ENCODE data around the gene ARCN1. TPM values are rescaled to one million over a fixed set of nuclear protein-coding genes. Genes with fewer than 3 reads are reported as not detected.

The ARCN1 gene
- total RNA-seq, 1 donor from 2014 or later: 99.4 TPM

- peaks cover 35% of the 10 kb centered on the region for H3K4me1 ChIP-seq
- H3K9me3 ChIP-seq (replicated peaks): no peaks in the 10 kb centered on the region
- no peak for DNase-seq
- no peak within 1 kb of the TSS for H3K27ac ChIP-seq (replicated peaks)
- H3K27me3 ChIP-seq (ENCODE audit: low read depth): no peaks in the 10 kb centered on the region
- TF ChIP-seq CTCF (IDR thresholded peaks at IDR 0.05; ENCODE audit: borderline replicate concordance): no peak
- H3K36me3 ChIP-seq: peaks cover 31% of the 10 kb centered on the region
- intact Hi-C loops (cut with micrococcal nuclease): no loop called here
- no peak within 1 kb of the TSS for H3K4me3 ChIP-seq
These were observed 45.1 kb upstream of the ARCN1 start, which contains the start of gene TTC36 for GRCh38 chr11:118527109-118527508. TSS of gene TTC36 (plus strand) at chr11:118527474. CDS start at chr11:118527495, 21 bp downstream.

GRCh38 chr11:118528511-118528910 lies 43.7 kb upstream of the ARCN1 start:
- no peak for TF ChIP-seq CTCF (IDR thresholded peaks at IDR 0.05; ENCODE audit: borderline replicate concordance)
- Histone ChIP-seq H3K27me3 (ENCODE audit: low read depth) (no peaks in the 10 kb centered on the region), H3K9me3 (replicated peaks) (no peaks in the 10 kb centered on the region), H3K27ac (replicated peaks) (no peak overlapping the region), H3K4me1 (peaks cover 28% of the 10 kb centered on the region), H3K36me3 (peaks cover 18% of the 10 kb centered on the region), H3K4me3 (no peak overlapping the region)
- DNase-seq: no peak
- intact Hi-C loops (cut with micrococcal nuclease): no loop called here

GRCh38 chr11:118529584-118530175 lies 42.5 kb upstream of the ARCN1 start:
- DNase-seq: no peak
- H3K27ac ChIP-seq (replicated peaks): no peak overlapping the region

DNA sequence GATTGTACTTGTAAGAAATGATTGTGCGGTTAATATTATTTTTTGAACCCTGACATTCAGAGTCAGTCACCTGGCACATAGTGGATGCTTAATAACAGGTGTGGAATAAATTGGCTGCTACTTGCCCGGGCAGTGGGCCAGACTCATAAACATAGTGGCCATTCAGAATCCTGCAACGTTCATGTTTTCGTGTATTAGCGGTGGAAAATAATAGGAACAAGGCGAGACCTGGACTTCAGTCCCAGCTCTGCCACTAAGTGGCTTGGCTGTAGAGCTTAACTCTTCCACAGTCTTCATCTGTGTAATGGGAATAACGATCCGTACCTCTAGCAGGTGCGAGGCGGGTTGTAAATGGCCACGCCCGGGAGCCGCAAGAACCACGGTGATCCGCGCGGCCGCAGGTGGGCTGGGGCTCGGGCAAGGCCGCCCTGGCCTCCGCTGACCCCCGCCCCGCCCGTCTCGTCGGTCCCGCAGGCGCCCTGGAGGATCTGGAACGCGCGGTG lies 42.0 kb upstream of the ARCN1 start:
- Histone ChIP-seq H3K27me3 (ENCODE audit: low read depth) (no peaks in the 10 kb centered on the region), H3K9me3 (replicated peaks) (no peaks in the 10 kb centered on the region), H3K36me3 (peaks cover 2% of the 10 kb centered on the region), H3K4me3 (peak overlapping the region; percentile 84), H3K27ac (replicated peaks) (peak overlapping the region; percentile 79), H3K4me1 (peaks cover 28% of the 10 kb centered on the region)
- no peak for DNase-seq
- intact Hi-C loops (cut with micrococcal nuclease): no loop called here
- no peak for TF ChIP-seq CTCF (IDR thresholded peaks at IDR 0.05; ENCODE audit: borderline replicate concordance)

More at GRCh38 chr11:118529584-118530175, 42.5 kb upstream of the ARCN1 start:
- Histone ChIP-seq H3K27me3 (ENCODE audit: low read depth) (no peaks in the 10 kb centered on the region), H3K36me3 (peaks cover 7% of the 10 kb centered on the region), H3K4me1 (peaks cover 28% of the 10 kb centered on the region), H3K4me3 (peak overlapping the region; percentile 84), H3K9me3 (replicated peaks) (no peaks in the 10 kb centered on the region)
- intact Hi-C loops (cut with micrococcal nuclease): no loop called here
- no peak for TF ChIP-seq CTCF (IDR thresholded peaks at IDR 0.05; ENCODE audit: borderline replicate concordance)

DNA sequence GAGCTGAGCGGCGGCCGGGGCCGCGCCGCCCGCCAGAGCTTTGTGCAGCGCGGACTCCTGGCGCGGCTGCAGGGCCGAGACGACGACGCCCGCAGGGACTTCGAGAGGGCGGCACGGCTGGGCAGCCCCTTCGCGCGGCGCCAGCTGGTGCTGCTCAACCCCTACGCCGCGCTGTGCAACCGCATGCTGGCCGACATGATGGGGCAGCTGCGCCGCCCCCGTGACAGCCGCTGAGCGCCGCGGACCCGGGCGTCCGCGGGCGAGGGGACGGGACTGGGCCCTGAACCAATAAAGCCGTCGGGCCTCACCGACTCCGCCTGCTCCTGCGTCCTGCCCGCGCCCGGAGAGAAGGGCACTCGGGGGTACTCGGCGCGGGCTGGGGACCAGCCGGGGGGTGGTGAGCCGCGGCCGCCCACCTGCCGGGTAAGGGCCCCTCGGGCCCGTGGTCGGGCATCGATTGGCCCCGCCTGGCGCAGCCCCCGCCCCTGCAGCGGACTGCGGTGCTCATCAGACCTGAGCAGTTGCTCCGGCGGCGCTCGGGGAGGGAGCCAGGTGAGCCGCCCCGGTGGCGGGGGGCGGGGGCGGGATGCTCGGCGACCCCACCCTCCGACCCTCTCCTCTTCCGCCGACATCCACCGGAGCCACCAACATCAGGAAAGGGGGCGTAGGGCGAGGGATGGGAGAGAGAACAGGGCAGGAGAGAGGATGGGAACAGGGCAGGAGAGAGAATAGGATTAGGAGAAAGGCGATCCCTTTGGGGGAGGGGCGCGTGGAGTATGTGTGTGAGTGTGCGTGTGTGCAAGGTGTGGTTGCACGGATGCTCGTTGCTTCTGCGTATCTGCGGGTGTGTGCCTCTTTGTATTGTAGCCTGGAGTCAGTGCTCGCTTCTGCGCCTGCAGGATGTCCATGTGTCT lies 41.3 kb upstream of the ARCN1 start, which contains the start of gene TMEM25:
TSS of gene TMEM25 (plus strand) at position 510 of the 914 bp plus-strand sequence. CDS start 610 bp downstream, outside the sequence.
- intact Hi-C loops (cut with micrococcal nuclease): no loop called here
- TF ChIP-seq CTCF (IDR thresholded peaks at IDR 0.05; ENCODE audit: borderline replicate concordance): no peak
- no peaks in the 10 kb centered on the region for H3K27me3 ChIP-seq (ENCODE audit: low read depth)

More for the DNA sequence above, 41.3 kb upstream of the ARCN1 start, which contains the start of gene TMEM25:
- peak; percentile 63 for DNase-seq
- peaks cover 28% of the 10 kb centered on the region for H3K4me1 ChIP-seq
- H3K27ac ChIP-seq (replicated peaks): peak within 1 kb of the TSS; percentile 79
- no peaks in the 10 kb centered on the region for H3K36me3 ChIP-seq
- H3K4me3 ChIP-seq: peak within 1 kb of the TSS; percentile 84
- H3K9me3 ChIP-seq (replicated peaks): no peaks in the 10 kb centered on the region

Measured in left ventricle myocardium inferior (tissue), 1 donor.